HCT116 (cell line): ENCODE data around the gene UBR3. TPM values are rescaled to one million over a fixed set of nuclear protein-coding genes. Genes with fewer than 3 reads are reported as not detected.

ENCODE experiments used
- ATAC-seq: fragments of 200-7000 bp; cut with Tn5 transposase; 2 replicates; pipeline ENCODE4 v1.9.1; 2020; ENCODE audit warnings: mild to moderate bottlenecking, moderate library complexity
- BruUV-seq: library from RNA; stranded (reverse); fragments of 400-500 nt; replicated peaks from 2 replicates; lab custom pipeline; 2021; lab: Mats Ljungman, UMichigan
- CTCF ChIA-PET: fragments of 300-600 bp; sonication (Branson Sonifier 250); formaldehyde crosslinking; loops from one replicate; lab custom pipeline; 2021; ENCODE audit warnings: antibody characterized with exemption; lab: Charles Lee
- POLR2A ChIA-PET: fragments of 300-600, 350-600 bp; sonication (Branson Sonifier 250); formaldehyde crosslinking; loops from one replicate; lab custom pipeline; 2021; ENCODE audit warnings: antibody characterized with exemption; lab: Charles Lee
- RAD21 ChIA-PET, 2 experiments: fragments of 300-600 bp; sonication (Branson Sonifier 250); formaldehyde crosslinking; loops; one replicate each; lab custom pipeline; 2023; ENCODE audit warnings: low total read pairs in 2 of 2; ENCODE audit not compliant: uncharacterized antibody in 2 of 2, unreplicated experiment in 2 of 2, low non-redundant PET in 1 of 2; lab: Charles Lee
- DNase-seq: peaks from one replicate; pipeline ENCODE4 v3.0.0-alpha.2; 2010; ENCODE audit warnings: low read depth, low spot score
- H2AFZ ChIP-seq: fragments of 200-600 bp; shearing (Covaris generic), sonication (generic); 2 replicates; pipeline ENCODE4 v1.6.1; 2017; ENCODE audit warnings: low read depth, mixed run types, mixed read lengths, antibody characterized with exemption, low read length; ENCODE audit not compliant: poor library complexity, severe bottlenecking
- H3K27ac ChIP-seq: 2 replicates; pipeline ENCODE4 v1.5.1; 2012; ENCODE audit warnings: low read depth, low read length
- H3K27me3 ChIP-seq: fragments of 200-600 bp; sonication (generic); 2 replicates; pipeline ENCODE4 v1.6.1; 2016; ENCODE audit warnings: mixed run types, low read length, mixed read lengths; ENCODE audit not compliant: insufficient read depth
- H3K36me3 ChIP-seq, 2 experiments: fragments of 200-500 bp in 1 of 2; fragments of 200-600 bp in 1 of 2; sonication (Bioruptor generic) in 1 of 2; sonication (generic) in 1 of 2; 2 replicates each; pipeline versions ENCODE4 v1.5.1 to v1.6.1; 2014 to 2016; ENCODE audit warnings: low read length in 2 of 2, inconsistent platforms in 1 of 2, mixed read lengths in 1 of 2, mixed run types in 1 of 2; ENCODE audit not compliant: insufficient read depth in 2 of 2, control insufficient read depth in 1 of 2
- H3K4me1 ChIP-seq, 2 experiments: fragments of 200-600 bp in 1 of 2; sonication (generic) in 1 of 2; 2 replicates each; pipeline versions ENCODE4 v1.5.1 to v1.6.1; 2012 to 2017; ENCODE audit warnings: low read length in 2 of 2, inconsistent platforms in 1 of 2, mild to moderate bottlenecking in 1 of 2, mixed read lengths in 1 of 2, mixed run types in 1 of 2, moderate library complexity in 1 of 2; ENCODE audit not compliant: insufficient read depth in 2 of 2, control insufficient read depth in 1 of 2
- H3K4me2 ChIP-seq: fragments of 200-600 bp; sonication (generic); 2 replicates; pipeline ENCODE4 v1.6.1; 2017; ENCODE audit warnings: mixed run types, low read length, mixed read lengths
- H3K4me3 ChIP-seq, 2 experiments: fragments of 200-600 bp in 1 of 2; sonication (generic) in 1 of 2; replicated peaks in 1 of 2; 2 replicates each; pipeline ENCODE4 v1.5.1; 2011 to 2016; ENCODE audit warnings: low read length in 2 of 2, control low read depth in 1 of 2, low read depth in 1 of 2, mild to moderate bottlenecking in 1 of 2, mixed read lengths in 1 of 2, mixed run types in 1 of 2
- H3K79me2 ChIP-seq: fragments of 200-600 bp; sonication (generic); 2 replicates; pipeline ENCODE4 v1.6.1; 2017; ENCODE audit warnings: mild to moderate bottlenecking, mixed run types, low read length, moderate library complexity, mixed read lengths; ENCODE audit not compliant: insufficient read depth
- H3K9ac ChIP-seq: fragments of 200-600 bp; sonication (generic); 2 replicates; pipeline ENCODE4 v1.6.1; 2016; ENCODE audit warnings: low read length, mixed read lengths
- H3K9me2 ChIP-seq: fragments of 200-600 bp; sonication (generic), shearing (Covaris generic); 2 replicates; pipeline ENCODE4 v1.6.1; 2017; ENCODE audit warnings: mixed run types, mild to moderate bottlenecking, moderate library complexity; ENCODE audit not compliant: insufficient read depth
- H3K9me3 ChIP-seq, 2 experiments: fragments of 200-500 bp in 1 of 2; fragments of 200-600 bp in 1 of 2; sonication (Bioruptor generic) in 1 of 2; sonication (generic) in 1 of 2; 2 replicates each; pipeline ENCODE4 v1.6.1; 2014 to 2017; ENCODE audit warnings: low read length in 2 of 2, mixed read lengths in 2 of 2, inconsistent platforms in 1 of 2, low read depth in 1 of 2, mild to moderate bottlenecking in 1 of 2, mixed run types in 1 of 2, moderate library complexity in 1 of 2; ENCODE audit not compliant: control insufficient read depth in 1 of 2, insufficient read depth in 1 of 2
- H4K20me1 ChIP-seq: fragments of 200-600 bp; sonication (generic), shearing (Covaris generic); 2 replicates; pipeline ENCODE4 v1.6.1; 2017; ENCODE audit warnings: mixed run types, mild to moderate bottlenecking, moderate library complexity; ENCODE audit not compliant: insufficient read depth
- ATF3 ChIP-seq: IDR thresholded peaks from 2 replicates; pipeline ENCODE4 v1.6.1; 2012
- CBX3 ChIP-seq: IDR thresholded peaks from 2 replicates; pipeline ENCODE4 v1.6.1; 2012; ENCODE audit warnings: low read depth
- CEBPB ChIP-seq: IDR thresholded peaks from 2 replicates; pipeline ENCODE4 v1.6.1; 2012; ENCODE audit warnings: low read depth
- CTCF ChIP-seq, 3 experiments: fragments of 200-600 bp in 1 of 3; sonication (generic) in 1 of 3; IDR thresholded peaks in 2 of 3; conservative IDR thresholded peaks in 1 of 3; 2 replicates each; pipeline ENCODE4 v1.5.1; 2012 to 2017; ENCODE audit warnings: low read depth in 2 of 3, low read length in 2 of 3, antibody characterized with exemption in 1 of 3, borderline replicate concordance in 1 of 3, control low read depth in 1 of 3, mild to moderate bottlenecking in 1 of 3, mixed read lengths in 1 of 3, mixed run types in 1 of 3, moderate library complexity in 1 of 3; ENCODE audit not compliant: insufficient read depth in 1 of 3
- EGR1 ChIP-seq: IDR thresholded peaks from 2 replicates; pipeline ENCODE4 v1.6.1; 2012; ENCODE audit warnings: low read depth
- ELF1 ChIP-seq: IDR thresholded peaks from 2 replicates; pipeline ENCODE4 v1.6.1; 2012; ENCODE audit warnings: low read depth, borderline replicate concordance
- EZH2 ChIP-seq: fragments of 200-600 bp; sonication (generic); IDR thresholded peaks from 2 replicates; pipeline ENCODE4 v1.6.1; 2017; ENCODE audit warnings: antibody characterized with exemption, mixed run types
- EZH2phosphoT487 ChIP-seq: fragments of 200-600 bp; IDR thresholded peaks from 2 replicates; pipeline ENCODE4 v1.6.1; 2018; ENCODE audit warnings: antibody characterized with exemption, borderline replicate concordance
- FOSL1 ChIP-seq: IDR thresholded peaks from 2 replicates; pipeline ENCODE4 v1.6.1; 2012; ENCODE audit warnings: low read depth
- JUND ChIP-seq: IDR thresholded peaks from 2 replicates; pipeline ENCODE4 v1.6.1; 2012
- POLR2A ChIP-seq: IDR thresholded peaks from 2 replicates; pipeline ENCODE4 v1.7.0; 2011; ENCODE audit warnings: borderline replicate concordance; ENCODE audit not compliant: insufficient read depth, insufficient read length; ENCODE audit errors: extremely low read depth
- RAD21 ChIP-seq: IDR thresholded peaks from 2 replicates; pipeline ENCODE4 v1.6.1; 2012; ENCODE audit warnings: low read depth, mild to moderate bottlenecking
- REST ChIP-seq: IDR thresholded peaks from 2 replicates; pipeline ENCODE4 v1.6.1; 2012; ENCODE audit warnings: low read depth
- SIN3A ChIP-seq: IDR thresholded peaks from 2 replicates; pipeline ENCODE4 v1.6.1; 2012; ENCODE audit warnings: low read depth
- SP1 ChIP-seq: IDR thresholded peaks from 2 replicates; pipeline ENCODE4 v1.6.1; 2012; ENCODE audit warnings: low read depth
- SRF ChIP-seq: IDR thresholded peaks from 2 replicates; pipeline ENCODE4 v1.6.1; 2012; ENCODE audit warnings: low read depth
- ZBTB33 ChIP-seq: IDR thresholded peaks from 2 replicates; pipeline ENCODE4 v1.6.1; 2011; ENCODE audit warnings: mild to moderate bottlenecking, low read length, moderate library complexity; ENCODE audit not compliant: insufficient replicate concordance; ENCODE audit errors: extremely low read depth
- ZFX ChIP-seq: fragments of 450-650 bp; IDR thresholded peaks from 2 replicates; pipeline ENCODE4 v1.6.1; 2017
- intact Hi-C: fragments of 100-400 bp; cut with micrococcal nuclease; formaldehyde crosslinking; loops from 2 replicates; pipeline ENCODE4 v1.10.0; 2022
- total RNA-seq: library from RNA; stranded (reverse); gene quantifications from one replicate; pipeline ENCODE4 v1.2.1, GENCODE V29; 2021; ENCODE audit not compliant: unreplicated experiment

Gene UBR3
- total RNA-seq, 1 experiment from 2014 or later = 29.5 TPM

GRCh38 chr2:169865492-169865891 is 38.2 kb downstream of the UBR3 start:
- Histone ChIP-seq H3K9me3 (no peaks in the 10 kb centered on the region), H2AFZ (no peak overlapping the region), H4K20me1 (no peaks in the 10 kb centered on the region), H3K27ac (no peak overlapping the region), H3K9me2 (no peaks in the 10 kb centered on the region), H3K27me3 (no peaks in the 10 kb centered on the region), H3K4me2 (no peak overlapping the region), H3K36me3 (no peaks in the 10 kb centered on the region), H3K9ac (no peak overlapping the region), H3K4me3 (no peak overlapping the region), H3K4me1 (no peaks in the 10 kb centered on the region), H3K79me2 (peaks cover 56% of the 10 kb centered on the region)
- TF ChIP-seq CEBPB = no peak
- TF ChIP-seq EZH2 = no peak
- TF ChIP-seq EZH2phosphoT487 = no peak
- no peak for TF ChIP-seq RAD21
- no peak for TF ChIP-seq FOSL1
- no peak for TF ChIP-seq ZFX
- no peak for TF ChIP-seq CBX3
- TF ChIP-seq ATF3 = no peak
- TF ChIP-seq JUND = no peak
- TF ChIP-seq EGR1 = no peak
- no peak for TF ChIP-seq CTCF (IDR thresholded peaks at IDR 0.05 in 2 of 3, conservative IDR thresholded peaks at IDR 0.05 in 1 of 3; ENCODE audit: borderline replicate concordance in 1 of 3, insufficient read depth in 1 of 3, low read depth in 2 of 3, low read length in 2 of 3)
- TF ChIP-seq SIN3A = no peak
- no peak for TF ChIP-seq ELF1
- TF ChIP-seq POLR2A = no peak
- TF ChIP-seq REST = no peak
- no peak for TF ChIP-seq SRF
- TF ChIP-seq SP1 = no peak
- TF ChIP-seq ZBTB33 = no peak
- RAD21 ChIA-PET = no interaction called here
- POLR2A ChIA-PET = no interaction called here
- CTCF ChIA-PET = no interaction called here
- intact Hi-C loops = no loop called here
- no peak for DNase-seq
- BruUV-seq = no TSS peak
- ATAC-seq = no peak
